GM04504 (cell line): ENCODE data around the gene MIPOL1.
"Not testable (repeated sequence)": the region's sequence is repeated elsewhere in the genome, so short reads cannot be mapped to it uniquely, and the experiment has no call there.

Experiments used
- DNase-seq: peaks from one replicate; pipeline ENCODE4 v3.0.0-alpha.2; 2012; ENCODE audit warnings: low read depth

MIPOL1 gene

DNA sequence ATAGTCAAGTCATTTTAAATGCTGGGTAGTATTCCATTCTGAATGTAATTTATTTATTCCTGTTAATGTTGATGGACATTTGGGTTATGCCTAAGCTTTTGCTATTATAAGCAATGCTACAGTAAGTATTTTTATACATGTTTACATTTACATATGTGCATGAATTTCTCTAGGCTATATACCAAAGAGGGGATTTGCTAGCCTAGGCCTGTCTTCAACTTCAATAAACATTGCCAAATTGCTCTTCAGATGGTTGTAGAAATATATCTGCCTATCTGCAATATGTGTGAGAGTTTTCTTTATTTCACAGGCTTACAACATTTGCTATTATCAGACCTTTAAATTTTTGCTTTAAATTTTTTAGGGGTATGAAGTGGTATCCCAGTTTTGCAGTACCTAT lies 87.0 kb downstream of the MIPOL1 start:
- no peak for DNase-seq

GRCh38 chr14:37285220-37285619 lies 87.5 kb downstream of the MIPOL1 start:
- no peak for DNase-seq

DNA sequence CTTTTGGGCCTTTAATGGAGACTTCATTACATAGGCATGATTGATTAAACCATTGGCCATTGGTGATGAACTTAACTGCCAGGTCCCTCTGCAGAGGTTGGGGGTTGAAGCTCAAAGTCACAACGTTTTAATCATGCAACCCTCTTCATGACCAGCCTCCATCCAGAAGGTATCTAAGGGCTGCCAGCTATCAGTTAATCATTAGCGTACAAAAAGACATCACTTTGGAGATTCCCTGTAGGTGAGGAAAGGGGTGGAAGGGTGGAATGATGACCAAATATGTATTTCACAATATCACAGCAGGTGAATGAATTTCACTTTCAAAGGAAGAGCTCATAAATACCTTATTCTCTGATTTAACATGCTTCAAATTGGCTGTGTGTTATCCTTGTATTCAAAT lies 92.0 kb downstream of the MIPOL1 start:
- no peak for DNase-seq

GRCh38 chr14:37295262-37295661 lies 97.5 kb downstream of the MIPOL1 start:
- DNase-seq: not testable (repeated sequence)

DNA sequence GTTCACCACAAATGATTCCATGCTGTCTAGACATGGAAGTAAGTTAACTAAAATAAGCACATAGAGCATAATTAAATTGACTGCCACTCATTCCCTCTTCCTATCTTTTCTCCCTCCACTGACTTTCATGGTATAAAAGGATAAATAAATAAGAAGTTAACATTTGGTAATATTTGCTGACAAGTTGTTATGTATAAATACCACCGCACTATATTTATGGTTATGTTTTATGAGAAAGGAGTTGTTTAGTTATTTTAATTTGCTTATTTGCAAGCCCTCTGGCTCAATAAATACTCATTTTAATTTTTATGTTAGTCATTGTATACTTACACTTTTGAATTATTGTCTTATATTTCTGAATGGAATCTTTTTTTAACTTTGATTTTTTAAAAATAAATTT lies 113.5 kb downstream of the MIPOL1 start:
- DNase-seq: no peak

- DNase-seq: no peak
Measured at GRCh38 chr14:37318938-37319337, 121.2 kb downstream of the MIPOL1 start.

DNA sequence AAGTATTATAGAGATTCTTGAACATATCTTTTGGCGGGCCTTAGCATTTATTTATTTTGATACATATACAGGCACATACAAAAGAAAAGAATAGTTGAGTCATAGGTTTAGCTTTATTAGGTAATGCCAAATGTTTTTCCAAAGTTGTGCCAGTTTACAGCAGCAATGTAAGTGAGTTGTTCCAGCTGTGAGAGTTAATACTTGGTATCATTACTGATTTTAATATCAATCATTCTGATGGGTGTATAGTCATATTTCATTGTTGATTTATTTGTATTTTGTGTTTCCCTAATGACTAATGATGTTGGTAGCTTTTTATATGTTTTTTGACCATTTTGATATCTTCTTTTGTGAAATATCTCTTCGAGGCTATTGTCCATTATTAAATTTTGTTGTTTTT lies 122.4 kb downstream of the MIPOL1 start:
- no peak for DNase-seq

DNA sequence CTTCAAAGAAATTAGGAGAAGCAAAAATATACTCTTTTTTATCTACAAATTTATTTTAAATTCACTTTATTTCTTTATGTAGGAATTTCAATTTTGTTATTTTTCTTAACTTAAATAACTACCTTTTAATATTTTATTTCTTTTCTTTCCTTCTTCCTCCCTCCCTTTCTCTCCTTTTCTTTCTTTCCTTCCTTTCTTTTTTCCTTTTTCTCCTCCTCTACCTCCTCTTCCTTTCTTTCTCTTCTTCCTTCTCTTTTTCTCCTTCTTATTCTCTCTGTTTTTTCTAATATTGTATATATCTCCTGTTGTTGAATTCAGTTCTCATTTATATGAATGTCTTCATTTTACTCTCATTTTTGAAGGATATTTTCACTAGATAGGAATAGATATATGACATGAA lies 127.6 kb downstream of the MIPOL1 start:
- no peak for DNase-seq

DNA sequence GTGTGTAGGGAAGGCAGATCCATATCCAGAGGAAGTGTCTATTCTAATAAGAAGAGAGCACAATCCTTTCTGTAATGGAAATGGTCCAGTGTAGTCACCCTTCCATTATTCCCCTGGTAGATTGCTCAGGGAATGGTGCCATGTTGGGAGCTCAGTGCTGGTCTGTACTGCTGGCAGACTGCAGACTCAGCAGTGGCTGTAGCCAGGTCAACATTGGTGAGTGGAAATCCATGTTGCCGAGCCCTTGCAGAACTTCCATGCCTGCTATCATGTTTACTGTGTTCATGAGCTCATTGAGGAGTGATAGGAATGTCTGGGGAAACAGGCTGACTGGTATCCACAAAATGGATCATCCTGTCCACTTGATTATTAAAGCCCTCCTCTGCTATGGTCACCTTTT lies 128.7 kb downstream of the MIPOL1 start:
- no peak for DNase-seq

DNA sequence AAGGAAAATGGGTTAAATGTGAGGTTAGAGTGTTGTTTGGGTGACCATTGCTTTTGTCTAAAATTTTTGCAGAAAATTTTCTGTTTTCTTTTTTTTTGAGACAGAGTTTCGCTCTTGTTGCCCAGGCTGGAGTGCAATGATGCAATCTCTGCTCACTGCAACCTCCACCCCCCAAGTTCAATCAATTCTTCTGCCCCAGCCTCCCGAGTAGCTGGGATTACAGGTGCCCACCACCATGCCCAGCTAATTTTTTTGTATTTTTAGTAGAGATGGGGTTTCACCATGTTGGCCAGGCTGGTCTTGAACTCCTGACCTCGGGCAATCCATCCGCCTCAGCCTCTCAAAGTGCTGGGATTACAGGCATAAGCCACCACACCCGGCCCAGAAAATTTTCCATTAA lies 130.2 kb downstream of the MIPOL1 start:
- DNase-seq: not testable (repeated sequence)

DNA sequence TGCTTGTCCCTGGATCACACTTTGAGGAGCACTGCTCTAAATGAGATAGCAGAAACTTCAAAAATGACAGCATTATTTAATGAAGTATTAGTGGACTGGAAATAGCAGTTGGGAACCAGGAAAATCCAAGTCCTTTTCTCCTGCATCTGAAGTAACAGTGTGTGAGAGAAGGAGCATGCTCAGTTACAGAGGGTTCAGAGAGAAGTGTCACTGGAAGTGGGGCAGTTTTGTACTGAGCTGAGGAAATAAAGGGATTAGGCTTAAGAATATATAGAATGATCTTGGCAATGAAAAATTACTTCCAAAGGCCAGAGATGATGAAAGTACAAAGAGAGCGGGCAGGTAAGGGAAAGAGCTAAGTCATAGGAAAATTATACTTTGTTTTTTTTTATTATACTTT lies 130.9 kb downstream of the MIPOL1 start:
- DNase-seq: no peak

DNA sequence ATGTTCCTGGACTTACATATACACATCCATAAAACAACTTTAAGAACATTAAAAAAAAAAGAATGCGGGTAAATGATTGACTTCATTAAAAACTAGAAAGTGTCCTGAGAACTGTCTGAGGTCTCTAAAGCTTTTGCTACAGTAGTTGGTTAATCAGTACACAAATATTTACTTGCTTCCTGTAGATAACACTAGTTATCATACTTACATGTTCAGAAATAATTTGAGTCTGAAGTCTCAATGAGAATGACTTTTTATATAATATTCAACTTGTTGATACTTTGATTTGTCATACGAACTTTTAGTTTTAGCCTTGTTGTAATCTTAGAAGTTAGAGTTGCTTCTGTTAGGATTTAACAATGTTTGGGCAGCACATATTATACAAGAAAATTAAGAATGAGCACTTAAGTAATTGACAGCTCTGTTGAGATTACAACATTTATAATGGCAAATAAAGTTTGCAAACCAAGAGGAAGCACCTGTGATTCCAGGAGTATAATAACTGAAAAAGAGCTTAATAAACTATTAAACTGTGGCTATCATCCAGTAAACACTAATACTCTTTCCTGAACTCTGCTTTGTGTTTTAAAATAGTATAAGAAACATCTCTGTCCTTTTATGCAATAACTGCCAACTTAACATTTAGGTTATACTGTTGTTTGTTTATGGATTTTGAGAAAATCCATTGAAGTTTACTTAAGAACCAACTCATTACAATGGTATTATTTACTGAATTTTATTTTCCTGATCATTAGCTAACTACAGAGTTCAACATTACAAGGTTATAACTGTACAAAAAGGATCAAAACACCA lies 131.7 kb downstream of the MIPOL1 start:
- DNase-seq: no peak

- DNase-seq: no peak
Measured at GRCh38 chr14:37330910-37331309, 133.2 kb downstream of the MIPOL1 start.

- no peak for DNase-seq
Measured at GRCh38 chr14:37340353-37340752, 142.6 kb downstream of the MIPOL1 start.

DNA sequence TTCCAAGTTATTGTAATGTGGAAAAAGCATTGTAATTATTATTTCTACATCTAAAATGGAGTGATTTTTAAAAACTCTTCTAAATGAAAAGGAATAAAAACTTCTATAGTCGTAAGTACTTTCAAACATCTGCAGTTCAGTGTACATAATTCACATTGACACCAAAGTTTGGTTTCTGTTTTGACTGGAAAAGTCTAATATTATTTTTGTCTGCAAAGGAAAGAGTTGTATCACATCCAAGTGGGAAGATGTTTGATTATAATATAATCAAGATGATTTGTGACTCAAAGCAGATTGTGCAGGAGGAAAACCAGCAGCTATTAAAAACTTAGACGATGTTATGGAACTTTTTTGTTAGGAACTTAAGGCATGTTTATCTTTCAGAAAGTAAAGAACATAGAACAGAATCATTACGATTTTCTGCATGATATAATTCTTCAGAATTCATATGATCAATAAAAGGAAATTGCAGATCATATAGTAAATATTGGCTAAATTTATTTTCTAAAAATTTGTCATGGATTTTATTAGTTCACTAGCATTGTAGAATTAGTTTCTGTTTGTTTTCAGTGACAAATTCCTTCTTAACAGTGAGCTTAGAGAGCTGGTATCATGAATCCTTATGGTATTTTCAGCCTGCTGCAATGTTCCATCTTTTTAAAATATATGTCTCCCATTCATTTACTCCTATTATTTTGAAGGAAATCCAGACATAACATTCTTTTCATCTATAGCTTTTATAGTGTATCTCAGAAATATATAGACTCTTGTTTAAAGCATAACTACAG lies 145.8 kb downstream of the MIPOL1 start:
- no peak for DNase-seq

- DNase-seq: no peak
Measured at GRCh38 chr14:37363661-37364060, 165.9 kb downstream of the MIPOL1 start.

GRCh38 chr14:37369425-37369824 lies 171.7 kb downstream of the MIPOL1 start:
- DNase-seq: no peak

- no peak for DNase-seq
Measured at GRCh38 chr14:37375566-37375965, 177.8 kb downstream of the MIPOL1 start.

- DNase-seq: no peak
Measured at GRCh38 chr14:37376944-37377609, 179.3 kb downstream of the MIPOL1 start.

GRCh38 chr14:37384870-37385596 lies 187.3 kb downstream of the MIPOL1 start:
- no peak for DNase-seq

DNA sequence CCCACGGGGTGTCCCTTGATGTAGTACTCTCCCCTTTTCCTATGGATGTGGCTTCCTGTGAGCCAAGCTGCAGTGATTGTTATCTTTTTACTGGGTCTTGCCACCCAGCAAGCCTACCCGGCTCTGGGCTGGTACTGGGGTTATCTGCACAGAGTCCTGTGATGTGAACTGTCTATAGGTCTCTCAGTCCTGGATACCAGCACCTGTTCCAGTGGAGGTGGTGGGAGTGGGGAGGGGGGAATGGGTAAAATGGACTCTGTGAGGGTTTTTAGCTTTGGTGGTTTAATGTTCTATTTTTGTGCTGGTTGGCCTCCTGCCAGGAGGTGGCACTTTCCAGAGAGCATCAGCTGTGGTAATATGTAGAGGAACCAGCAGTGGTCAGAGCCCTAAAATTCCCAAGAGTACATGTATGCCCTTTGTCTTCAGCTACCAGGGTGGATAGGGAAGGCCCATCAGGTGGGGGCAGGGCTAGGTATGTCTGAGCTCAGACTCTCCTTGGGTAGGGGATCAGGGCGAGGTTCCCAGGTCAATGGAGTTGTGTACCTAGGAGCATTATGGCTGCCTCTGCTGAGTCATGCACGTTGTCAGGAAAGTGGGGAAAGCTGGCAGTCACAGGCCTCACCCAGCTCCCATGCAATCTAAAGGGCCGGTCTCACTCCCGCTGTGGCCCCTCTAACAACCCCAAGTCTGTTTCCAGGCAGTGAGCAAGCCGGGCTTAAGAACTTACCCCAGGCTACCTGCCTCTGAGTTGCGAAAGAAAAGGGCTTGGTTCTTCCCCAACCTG lies 199.6 kb downstream of the MIPOL1 start:
- not testable (repeated sequence) for DNase-seq

- no peak for DNase-seq
Measured at GRCh38 chr14:37397941-37398215, 200.1 kb downstream of the MIPOL1 start.
